Thoracic aorta (tissue), 2 donors: ENCODE measurements around the gene MAP3K5. TPM values are rescaled to one million over a fixed set of nuclear protein-coding genes. Genes with fewer than 3 reads are reported as not detected.

Source experiments
- ATAC-seq: fragments of 150-250 bp; one replicate; pipeline ENCODE4 v1.8.0; 2017; ENCODE audit warnings: low read depth; ENCODE audit not compliant: insufficient number of reproducible peaks, low FRiP score
- DNase-seq: peaks from one replicate; pipeline ENCODE4 v3.0.0-alpha.2; 2020; ENCODE audit warnings: low spot score
- H3K27ac ChIP-seq, 2 donors: fragments of 200-600 bp; sonication (generic); 1 replicate in 1 of 2; 2 replicates in 1 of 2; pipeline ENCODE4 v1.5.1; 2016; ENCODE audit warnings: mild to moderate bottlenecking in 2 of 2, moderate library complexity in 2 of 2
- H3K27me3 ChIP-seq: fragments of 200-600 bp; sonication (generic); replicated peaks from 2 replicates; pipeline ENCODE4 v1.6.0; 2016; ENCODE audit warnings: mild to moderate bottlenecking; ENCODE audit not compliant: insufficient read depth
- H3K36me3 ChIP-seq: fragments of 200-600 bp; sonication (generic); one replicate; pipeline ENCODE4 v1.5.1; 2016
- H3K4me1 ChIP-seq, 2 donors: fragments of 200-600 bp; sonication (generic); 1 replicate in 1 of 2; 2 replicates in 1 of 2; pipeline versions ENCODE4 v1.5.1 to v1.6.0; 2016; ENCODE audit warnings: low read depth in 2 of 2, mild to moderate bottlenecking in 1 of 2; ENCODE audit not compliant: control insufficient read depth in 1 of 2
- H3K4me3 ChIP-seq: fragments of 200-600 bp; sonication (generic); 2 replicates; pipeline ENCODE4 v1.5.1; 2016; ENCODE audit warnings: mild to moderate bottlenecking
- H3K9me3 ChIP-seq: fragments of 200-600 bp; sonication (generic); 2 replicates; pipeline ENCODE4 v1.5.1; 2016
- CTCF ChIP-seq: fragments of 200-600 bp; sonication (generic); IDR thresholded peaks from one replicate; pipeline ENCODE4 v1.5.1; 2019; ENCODE audit warnings: antibody characterized with exemption
- total RNA-seq, 2 donors: library from RNA; depleted of rRNA; stranded (reverse); fragments of >200 nt; gene quantifications; one replicate each; pipeline versions ENCODE4 v1.1.0 to v1.2.3, GENCODE V29; 2016

Gene MAP3K5
- total RNA-seq, 2 donors from 2014 or later = 73.6 to 101 TPM

- Histone ChIP-seq H3K36me3 (no peaks in the 10 kb centered on the region), H3K9me3 (no peaks in the 10 kb centered on the region), H3K4me1 (peaks cover 63 to 68% of the 10 kb centered on the region in 2 donors), H3K4me3 (no peak overlapping the region), H3K27me3 (no peaks in the 10 kb centered on the region), H3K27ac (no peak overlapping the region)
- TF ChIP-seq CTCF = no peak
- DNase-seq (no peak), ATAC-seq (no peak)
These were observed 22.5 kb downstream of the MAP3K5 start for GRCh38 chr6:136769759-136770158.

- no peak for ATAC-seq
- Histone ChIP-seq H3K9me3 (no peaks in the 10 kb centered on the region), H3K27ac (no peak overlapping the region), H3K36me3 (no peaks in the 10 kb centered on the region), H3K27me3 (no peaks in the 10 kb centered on the region), H3K4me1 (peaks cover 61 to 68% of the 10 kb centered on the region in 2 donors), H3K4me3 (no peak overlapping the region)
- TF ChIP-seq CTCF = no peak
- no peak for DNase-seq
These were observed 23.2 kb downstream of the MAP3K5 start for GRCh38 chr6:136769124-136769523.

GRCh38 chr6:136767570-136768309 is 24.5 kb downstream of the MAP3K5 start:
- no peaks in the 10 kb centered on the region for H3K9me3 ChIP-seq
- peak overlapping the region in 1 of 2 donors; percentile 25 for H3K27ac ChIP-seq
- no peaks in the 10 kb centered on the region for H3K36me3 ChIP-seq
- no peak for DNase-seq
- TF ChIP-seq CTCF = no peak
- no peaks in the 10 kb centered on the region for H3K27me3 ChIP-seq
- no peak overlapping the region for H3K4me3 ChIP-seq
- ATAC-seq = no peak
- H3K4me1 ChIP-seq = peaks cover 60 to 68% of the 10 kb centered on the region in 2 donors

- Histone ChIP-seq H3K36me3 (no peaks in the 10 kb centered on the region), H3K9me3 (no peaks in the 10 kb centered on the region), H3K27ac (peak overlapping the region in 1 of 2 donors; percentile 25), H3K4me3 (no peak overlapping the region), H3K4me1 (peaks cover 63 to 68% of the 10 kb centered on the region in 2 donors), H3K27me3 (no peaks in the 10 kb centered on the region)
- DNase-seq (no peak), ATAC-seq (no peak)
- no peak for TF ChIP-seq CTCF
These were observed 25.2 kb downstream of the MAP3K5 start for GRCh38 chr6:136767103-136767502.

- DNase-seq (no peak), ATAC-seq (no peak)
- Histone ChIP-seq H3K27ac (peak overlapping the region in 1 of 2 donors; percentile 35), H3K9me3 (no peaks in the 10 kb centered on the region), H3K4me3 (no peak overlapping the region), H3K27me3 (no peaks in the 10 kb centered on the region), H3K4me1 (peaks cover 63 to 68% of the 10 kb centered on the region in 2 donors), H3K36me3 (no peaks in the 10 kb centered on the region)
- TF ChIP-seq CTCF = no peak
These were observed 26.0 kb downstream of the MAP3K5 start for GRCh38 chr6:136766274-136766673.
